ENCODE data around the gene RERG. TPM values are rescaled to one million over a fixed set of nuclear protein-coding genes. Genes with fewer than 3 reads are reported as not detected.

RERG gene
- total RNA-seq, 6 experiments from 2014 or later = 0.68 to 2.1 (median 1.0) TPM

- Histone ChIP-seq H3K27ac (no peak overlapping the region), H3K4me1 (no peaks in the 10 kb centered on the region), H3K9me3 (no peaks in the 10 kb centered on the region), H3K36me3 (no peaks in the 10 kb centered on the region), H3K4me3 (no peak overlapping the region), H3K27me3 (no peaks in the 10 kb centered on the region)
- ATAC-seq = no peak
- intact Hi-C loops (cut with DNase I) = no loop called here
- no peak for DNase-seq
- TF ChIP-seq CTCF (IDR thresholded peaks at IDR 0.05) = no peak
- TF ChIP-seq POLR2A (IDR thresholded peaks at IDR 0.05) = no peak
- WGBS (ENCODE audit: insufficient coverage, low coverage, low lambda C conversion rate, missing lambda C conversion rate) = 67% methylated on average over 3 of the region's 3 CpGs
Observed at GRCh38 chr12:15192720-15193119, 28.5 kb downstream of the RERG start.

GRCh38 chr12:15188127-15188526 lies 33.1 kb downstream of the RERG start:
- H3K4me3 ChIP-seq = no peak overlapping the region
- DNase-seq (no peak), ATAC-seq (no peak)
- 57% methylated on average over 3 of the region's 3 CpGs for WGBS (ENCODE audit: insufficient coverage, low coverage, low lambda C conversion rate, missing lambda C conversion rate)
- no peaks in the 10 kb centered on the region for H3K27me3 ChIP-seq
- intact Hi-C loops (cut with DNase I) = no loop called here
- H3K27ac ChIP-seq = no peak overlapping the region
- no peak for TF ChIP-seq POLR2A (IDR thresholded peaks at IDR 0.05)
- TF ChIP-seq CTCF (IDR thresholded peaks at IDR 0.05) = no peak
- H3K9me3 ChIP-seq = no peaks in the 10 kb centered on the region
- no peaks in the 10 kb centered on the region for H3K36me3 ChIP-seq
- H3K4me1 ChIP-seq = no peaks in the 10 kb centered on the region

- no peaks in the 10 kb centered on the region for H3K4me1 ChIP-seq
- no peak overlapping the region for H3K4me3 ChIP-seq
- no peaks in the 10 kb centered on the region for H3K9me3 ChIP-seq
- no peak for TF ChIP-seq POLR2A (IDR thresholded peaks at IDR 0.05)
- TF ChIP-seq CTCF (IDR thresholded peaks at IDR 0.05) = no peak
- intact Hi-C loops (cut with DNase I) = no loop called here
- no peaks in the 10 kb centered on the region for H3K27me3 ChIP-seq
- DNase-seq (no peak), ATAC-seq (no peak)
- WGBS (ENCODE audit: insufficient coverage, low coverage, low lambda C conversion rate, missing lambda C conversion rate) = 44% methylated on average over 1 of the region's 1 CpG
- no peaks in the 10 kb centered on the region for H3K36me3 ChIP-seq
- H3K27ac ChIP-seq = no peak overlapping the region
Observed at GRCh38 chr12:15186597-15186996, 34.6 kb downstream of the RERG start.

- H3K27ac ChIP-seq = no peak overlapping the region
- WGBS (ENCODE audit: insufficient coverage, low coverage, low lambda C conversion rate, missing lambda C conversion rate) = 68% methylated on average over 4 of the region's 4 CpGs
Observed at GRCh38 chr12:15184484-15184883, 36.7 kb downstream of the RERG start.

More at GRCh38 chr12:15184484-15184883, 36.7 kb downstream of the RERG start:
- ATAC-seq = no peak
- Histone ChIP-seq H3K4me3 (no peak overlapping the region), H3K36me3 (no peaks in the 10 kb centered on the region), H3K4me1 (no peaks in the 10 kb centered on the region), H3K27me3 (no peaks in the 10 kb centered on the region), H3K9me3 (no peaks in the 10 kb centered on the region)
- intact Hi-C loops (cut with DNase I) = no loop called here
- DNase-seq = no peak
- TF ChIP-seq CTCF (IDR thresholded peaks at IDR 0.05) = no peak
- TF ChIP-seq POLR2A (IDR thresholded peaks at IDR 0.05) = no peak

Data from right lobe of liver (tissue), 6 donors.